Stimulated activated CD8-positive, alpha-beta memory T cell treated with anti-CD3 and anti-CD28 coated beads, Interleukin-4, amount 100 ng/mL, for 48 hours (primary cell): ENCODE results near the gene TAX1BP1.
"Not testable (repeated sequence)": the region's sequence is repeated elsewhere in the genome, so short reads cannot be mapped to it uniquely, and the experiment has no call there.

Source experiments
- DNase-seq: peaks from one replicate; pipeline ENCODE4 v3.0.0-alpha.2; 2020

The TAX1BP1 gene

GRCh38 chr7:27846388-27846787 lies 106.4 kb downstream of the TAX1BP1 start:
- DNase-seq, result no peak

DNA sequence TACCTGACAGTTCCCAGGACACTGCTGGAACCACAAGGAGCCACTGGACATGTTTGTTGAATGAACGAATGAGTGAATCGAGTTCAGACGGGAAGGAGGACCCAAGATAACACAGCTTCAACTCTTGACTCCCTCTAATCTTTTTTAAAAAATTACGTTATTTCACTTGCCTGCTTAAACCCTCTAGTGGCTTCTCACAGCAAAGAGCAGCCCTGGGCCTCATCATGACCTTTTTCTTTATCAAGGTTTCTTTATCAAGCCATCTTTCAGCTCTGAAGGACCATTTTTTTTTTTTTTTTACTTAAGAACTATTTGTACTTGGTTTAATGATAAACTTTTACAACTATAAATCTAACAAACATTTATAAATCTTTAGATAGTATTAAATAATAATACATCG lies 110.6 kb downstream of the TAX1BP1 start:
- DNase-seq, result no peak

DNA sequence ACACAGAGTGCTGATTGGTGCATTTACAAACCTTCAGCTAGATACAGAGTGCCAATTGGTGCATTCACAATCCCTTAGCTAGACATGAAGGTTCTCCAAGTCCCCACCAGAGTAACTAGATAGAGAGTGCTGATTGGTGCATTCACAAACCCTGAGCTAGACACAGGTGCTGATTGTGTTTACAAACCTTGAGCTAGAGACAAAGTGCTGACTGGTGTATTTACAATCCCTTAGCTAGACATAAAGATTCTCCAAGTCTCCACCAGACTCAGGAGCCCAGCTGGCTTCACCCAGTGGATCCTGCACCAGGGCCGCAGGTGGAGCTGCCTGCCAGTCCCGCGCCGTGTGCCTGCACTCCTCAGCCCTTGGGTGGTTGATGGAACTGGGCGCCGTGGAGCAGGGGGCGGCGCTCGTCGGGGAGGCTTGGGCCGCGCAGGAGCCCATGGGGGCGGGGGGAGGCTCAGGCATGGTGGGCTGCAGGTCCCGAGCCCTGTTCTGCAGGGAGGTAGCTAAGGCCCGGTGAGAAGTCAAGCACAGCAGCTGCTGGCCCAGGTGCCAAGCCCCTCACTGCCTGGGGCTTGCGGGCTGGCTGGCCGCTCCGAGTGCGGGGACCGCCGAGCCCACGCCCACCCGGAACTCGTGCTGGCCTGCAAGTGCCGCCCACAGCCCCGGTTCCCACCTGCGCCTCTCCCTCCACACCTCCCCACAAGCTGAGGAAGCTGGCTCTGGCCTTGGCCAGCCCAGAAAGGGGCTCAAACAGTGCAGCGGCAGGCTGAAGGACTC lies 116.9 kb downstream of the TAX1BP1 start:
- not testable (repeated sequence) for DNase-seq

- no peak for DNase-seq
These were observed 120.8 kb downstream of the TAX1BP1 start for GRCh38 chr7:27860800-27861199.

GRCh38 chr7:27861747-27862146 lies 121.8 kb downstream of the TAX1BP1 start:
- no peak for DNase-seq

DNA sequence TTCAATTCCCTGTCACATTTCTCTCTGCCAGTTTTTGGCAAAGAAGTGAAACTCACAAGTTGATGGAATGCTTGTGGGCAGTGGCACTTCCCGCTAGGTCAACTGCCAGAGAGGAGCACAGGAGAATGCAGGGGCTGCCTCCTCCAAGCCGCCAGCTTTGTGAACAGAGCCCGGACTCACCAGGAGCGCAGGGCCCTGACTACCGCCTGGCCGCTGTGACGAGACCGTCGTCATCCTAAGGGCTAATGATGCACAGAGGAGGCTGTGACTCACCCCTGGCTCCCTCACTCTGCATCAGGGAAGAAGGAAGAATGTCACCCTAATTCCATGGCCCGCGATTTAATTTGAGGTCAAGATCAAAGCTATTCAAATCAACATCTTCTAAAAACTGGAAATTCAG lies 123.9 kb downstream of the TAX1BP1 start:
- no peak for DNase-seq

GRCh38 chr7:27866256-27866655 lies 126.3 kb downstream of the TAX1BP1 start:
- DNase-seq, result no peak

GRCh38 chr7:27866828-27867672 lies 127.1 kb downstream of the TAX1BP1 start:
- no peak for DNase-seq

DNA sequence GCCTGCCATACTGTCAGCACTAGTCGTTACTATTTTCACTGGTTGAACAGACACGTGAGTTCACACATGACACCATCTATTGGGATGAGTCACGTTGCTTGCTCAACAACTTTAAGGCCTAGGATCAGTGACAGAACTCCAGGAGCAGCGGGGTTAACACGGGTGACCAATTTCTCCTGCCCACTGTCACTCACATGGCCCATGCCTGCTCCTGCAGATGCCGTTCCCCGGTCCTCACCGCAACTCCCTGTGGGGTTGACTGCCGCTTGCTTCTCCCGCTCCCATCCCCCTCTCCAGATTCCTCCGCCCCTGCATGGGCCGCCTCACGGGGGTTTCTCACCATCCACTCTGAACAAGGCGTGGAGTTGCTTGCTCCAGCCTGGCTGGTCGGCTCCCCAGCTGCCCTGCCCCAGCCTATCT lies 128.2 kb downstream of the TAX1BP1 start:
- DNase-seq, result no peak

GRCh38 chr7:27869056-27869455 lies 129.1 kb downstream of the TAX1BP1 start:
- no peak for DNase-seq

- DNase-seq, result no peak
These were observed 130.6 kb downstream of the TAX1BP1 start for GRCh38 chr7:27870595-27870994.

DNA sequence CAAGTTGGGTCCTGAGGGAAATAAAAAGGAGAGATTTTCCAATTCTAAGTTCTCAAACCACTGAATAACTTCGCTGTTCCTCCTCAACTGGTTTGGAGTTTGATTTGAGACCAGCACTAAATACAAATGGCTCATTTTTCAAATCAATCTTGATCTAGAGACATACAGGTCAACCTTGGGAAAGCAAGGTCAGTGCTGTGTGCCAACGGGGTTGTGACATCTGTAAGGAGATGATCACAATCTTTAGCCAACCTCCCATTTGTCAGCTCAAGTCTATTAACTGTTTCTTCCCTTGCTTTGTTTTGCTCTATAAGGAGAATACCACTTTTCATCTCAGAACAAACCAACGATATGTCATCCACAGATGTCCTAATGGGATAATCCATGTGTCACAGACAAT lies 131.1 kb downstream of the TAX1BP1 start:
- no peak for DNase-seq

DNA sequence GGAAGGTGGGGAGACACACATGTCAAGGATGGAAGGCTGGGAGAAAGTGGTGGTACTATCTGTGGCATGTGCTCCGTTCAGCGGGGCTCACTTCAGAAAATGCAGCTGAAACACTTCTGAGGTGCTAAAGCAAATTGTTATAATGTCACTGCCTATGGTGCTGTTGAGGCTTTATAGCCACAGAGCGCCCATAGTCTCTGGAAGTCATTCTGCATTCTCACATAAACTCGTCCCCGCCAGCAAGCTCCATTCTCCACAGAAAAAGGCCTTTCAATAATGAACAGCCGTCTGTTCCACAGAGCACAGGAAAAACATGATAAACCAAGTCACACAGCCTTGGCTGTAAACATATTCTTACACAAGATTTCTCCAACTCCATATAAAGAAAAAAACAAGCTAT lies 131.9 kb downstream of the TAX1BP1 start:
- no peak for DNase-seq

DNA sequence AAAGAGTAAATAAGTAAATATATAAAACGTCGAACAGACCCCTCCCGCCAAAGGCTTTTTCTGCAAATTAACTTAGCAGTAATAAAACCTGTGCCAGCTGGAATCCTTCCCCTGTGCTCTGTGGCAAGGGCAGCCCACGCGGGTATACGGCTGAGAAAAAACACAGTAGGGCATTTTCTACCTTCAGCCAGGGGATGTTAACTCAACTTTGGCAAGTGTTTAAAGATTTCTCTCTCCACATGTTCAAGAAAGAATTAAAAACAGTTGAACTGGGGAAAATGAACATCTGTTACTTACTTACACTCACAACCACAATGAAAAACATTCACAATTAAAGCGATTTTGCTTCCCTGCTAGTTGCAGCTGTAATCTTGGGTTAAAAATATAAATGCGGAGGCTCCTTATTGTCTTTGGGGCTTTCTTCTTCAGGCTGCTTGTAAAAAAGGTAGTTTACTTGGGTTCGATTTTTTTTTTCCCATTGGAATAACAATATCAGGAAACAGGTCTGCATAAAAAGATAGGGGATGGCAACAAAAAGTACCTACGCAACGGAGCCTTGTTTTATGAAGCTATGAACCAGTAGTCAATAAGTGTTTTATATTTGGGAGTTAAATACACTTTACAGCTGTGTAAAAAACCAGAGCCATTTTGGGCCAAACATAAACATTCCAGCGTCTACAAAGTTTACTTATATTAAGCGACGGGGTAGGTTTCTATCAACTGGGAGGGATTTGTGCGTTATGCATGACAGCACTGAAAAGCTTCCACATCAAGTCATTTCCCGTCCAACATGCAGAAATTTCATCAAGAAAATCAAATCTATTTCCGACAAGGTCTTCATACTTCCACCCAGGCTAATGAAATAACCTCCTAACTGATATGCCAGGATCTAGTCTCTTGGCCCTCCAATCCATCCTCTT lies 132.7 kb downstream of the TAX1BP1 start:
- no peak for DNase-seq

- DNase-seq, result no peak
These were observed 134.3 kb downstream of the TAX1BP1 start for GRCh38 chr7:27873981-27874957.

- DNase-seq, result no peak
These were observed 135.1 kb downstream of the TAX1BP1 start for GRCh38 chr7:27875061-27875460.

GRCh38 chr7:27875832-27876231 lies 135.9 kb downstream of the TAX1BP1 start:
- no peak for DNase-seq

GRCh38 chr7:27876756-27877155 lies 136.8 kb downstream of the TAX1BP1 start:
- DNase-seq, result no peak
